ENCODE results near the gene SDK2. TPM values are rescaled to one million over a fixed set of nuclear protein-coding genes. Genes with fewer than 3 reads are reported as not detected.

Gene SDK2
- polyA plus RNA-seq, 1 experiment: 0.01 TPM

- peak overlapping the region; percentile 90 for H3K27ac ChIP-seq (ENCODE audit: low read depth, low read length)
- ChIA-PET CTCF (interaction anchor here (1.1 kb wide), 1 partner anchor 27 kb away, joined by 5 read pairs; no protein-coding TSS in a partner anchor), POLR2A (interaction anchor here (0.8 kb wide), 1 partner anchor 27 kb away, joined by 3 read pairs; no protein-coding TSS in a partner anchor)
- no peaks in the 10 kb centered on the region for H3K27me3 ChIP-seq (ENCODE audit: control insufficient read depth, insufficient read depth, low read length)
- H3K9me3 ChIP-seq (ENCODE audit: control insufficient read depth, insufficient read depth, low read length): no peaks in the 10 kb centered on the region; the same call in 1 of the 2 replicates
- TF ChIP-seq CTCF (IDR thresholded peaks at IDR 0.05; ENCODE audit: low read depth, low read length): no peak
- no peak for DNase-seq (ENCODE audit: low read depth, low spot score)
- H3K4me3 ChIP-seq (ENCODE audit: low read depth, low read length): peak overlapping the region; percentile 45
These were observed 306.2 kb downstream of the SDK2 start for GRCh38 chr17:73338050-73338521.

- H3K9me3 ChIP-seq (ENCODE audit: control insufficient read depth, insufficient read depth, low read length): no peaks in the 10 kb centered on the region; the same call in 1 of the 2 replicates
- no peak overlapping the region for H3K4me3 ChIP-seq (ENCODE audit: low read depth, low read length)
- no peak for DNase-seq (ENCODE audit: low read depth, low spot score)
- no peaks in the 10 kb centered on the region for H3K27me3 ChIP-seq (ENCODE audit: control insufficient read depth, insufficient read depth, low read length)
- ChIA-PET POLR2A (no interaction called here), CTCF (interaction anchor here (1.1 kb wide), 1 partner anchor 27 kb away, joined by 5 read pairs; no protein-coding TSS in a partner anchor)
- TF ChIP-seq CTCF (IDR thresholded peaks at IDR 0.05; ENCODE audit: low read depth, low read length): no peak
- no peak overlapping the region for H3K27ac ChIP-seq (ENCODE audit: low read depth, low read length)
These were observed 306.9 kb downstream of the SDK2 start for GRCh38 chr17:73337330-73337710.

GRCh38 chr17:73336408-73337329 lies 307.6 kb downstream of the SDK2 start:
- no peaks in the 10 kb centered on the region; the same call in 1 of the 2 replicates for H3K9me3 ChIP-seq (ENCODE audit: control insufficient read depth, insufficient read depth, low read length)
- H3K27me3 ChIP-seq (ENCODE audit: control insufficient read depth, insufficient read depth, low read length): no peaks in the 10 kb centered on the region
- TF ChIP-seq CTCF (IDR thresholded peaks at IDR 0.05; ENCODE audit: low read depth, low read length): no peak
- CTCF ChIA-PET: interaction anchor here (0.6 to 1.1 kb wide), 2 partner anchors 81 to 1668 kb away, joined by 3 to 4 read pairs; no protein-coding TSS in a partner anchor
- POLR2A ChIA-PET: interaction anchor here (0.6 kb wide), 1 partner anchor 708 kb away, joined by 6 read pairs; no protein-coding TSS in a partner anchor
- no peak overlapping the region for H3K27ac ChIP-seq (ENCODE audit: low read depth, low read length)
- DNase-seq (ENCODE audit: low read depth, low spot score): no peak
- no peak overlapping the region for H3K4me3 ChIP-seq (ENCODE audit: low read depth, low read length)

- CTCF ChIA-PET: interaction anchor here (0.6 to 1.1 kb wide), 2 partner anchors 80 to 1668 kb away, joined by 3 to 4 read pairs; no protein-coding TSS in a partner anchor
- H3K27ac ChIP-seq (ENCODE audit: low read depth, low read length): no peak overlapping the region
- POLR2A ChIA-PET: interaction anchor here (0.6 kb wide), 1 partner anchor 707 kb away, joined by 6 read pairs; no protein-coding TSS in a partner anchor
- H3K4me3 ChIP-seq (ENCODE audit: low read depth, low read length): no peak overlapping the region
- H3K9me3 ChIP-seq (ENCODE audit: control insufficient read depth, insufficient read depth, low read length): no peaks in the 10 kb centered on the region; the same call in 1 of the 2 replicates
- TF ChIP-seq CTCF (IDR thresholded peaks at IDR 0.05; ENCODE audit: low read depth, low read length): no peak
- no peaks in the 10 kb centered on the region for H3K27me3 ChIP-seq (ENCODE audit: control insufficient read depth, insufficient read depth, low read length)
- DNase-seq (ENCODE audit: low read depth, low spot score): no peak
These were observed 308.4 kb downstream of the SDK2 start for GRCh38 chr17:73335591-73336407.

Data from AG04450 (cell line).